ENCODE data around the gene INSYN1. TPM values are rescaled to one million over a fixed set of nuclear protein-coding genes. Genes with fewer than 3 reads are reported as not detected.

Gene INSYN1
- total and polyA plus RNA-seq, 4 donors = 3.4 to 12.7 (median 5.2) TPM

DNA sequence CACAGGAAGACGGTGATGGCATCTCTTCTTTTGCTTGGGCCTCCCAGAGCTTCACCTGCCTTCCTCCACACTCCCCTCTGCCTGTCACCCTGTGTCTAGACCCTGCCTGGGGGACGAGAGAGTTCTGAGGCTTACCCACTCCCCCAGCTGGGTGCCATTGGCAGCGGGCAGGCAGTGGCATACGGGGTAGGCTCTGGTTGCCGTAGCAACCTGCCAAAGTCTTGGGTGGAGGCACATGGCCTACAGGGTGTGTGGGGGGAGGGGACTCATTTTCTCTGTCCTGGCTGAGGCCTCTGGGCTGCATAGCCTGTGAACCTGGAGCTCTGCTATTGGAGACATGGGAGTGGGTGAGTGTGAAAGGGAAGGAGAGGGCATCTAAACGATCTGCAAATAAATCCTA is 4.4 kb downstream of the INSYN1 start:
- Histone ChIP-seq H3K4me3 (ENCODE audit: low read length in 2 of 2) (no peak overlapping the region), H3K9me3 (ENCODE audit: control insufficient read depth, low read length) (no peaks in the 10 kb centered on the region), H3K4me1 (ENCODE audit: control insufficient read depth in 1 of 2, insufficient read depth in 2 of 2, low read length in 2 of 2) (no peaks in the 10 kb centered on the region), H3K27me3 (ENCODE audit: control insufficient read depth in 1 of 2, insufficient read depth in 2 of 2, low read length in 1 of 2) (no peaks in the 10 kb centered on the region), H3K27ac (ENCODE audit: low read depth in 1 of 2, low read length in 2 of 2) (no peak overlapping the region), H3K36me3 (ENCODE audit: control insufficient read depth in 1 of 2, insufficient read depth in 2 of 2, low read length in 1 of 2) (no peaks in the 10 kb centered on the region)
- ATAC-seq (ENCODE audit: low FRiP score) (no peak), DNase-seq (no peak)
- intact Hi-C loops (cut with DNase I) = no loop called here
- 74 to 76% methylated on average over 6 of the region's 6 CpGs for WGBS, 2 donors

DNA sequence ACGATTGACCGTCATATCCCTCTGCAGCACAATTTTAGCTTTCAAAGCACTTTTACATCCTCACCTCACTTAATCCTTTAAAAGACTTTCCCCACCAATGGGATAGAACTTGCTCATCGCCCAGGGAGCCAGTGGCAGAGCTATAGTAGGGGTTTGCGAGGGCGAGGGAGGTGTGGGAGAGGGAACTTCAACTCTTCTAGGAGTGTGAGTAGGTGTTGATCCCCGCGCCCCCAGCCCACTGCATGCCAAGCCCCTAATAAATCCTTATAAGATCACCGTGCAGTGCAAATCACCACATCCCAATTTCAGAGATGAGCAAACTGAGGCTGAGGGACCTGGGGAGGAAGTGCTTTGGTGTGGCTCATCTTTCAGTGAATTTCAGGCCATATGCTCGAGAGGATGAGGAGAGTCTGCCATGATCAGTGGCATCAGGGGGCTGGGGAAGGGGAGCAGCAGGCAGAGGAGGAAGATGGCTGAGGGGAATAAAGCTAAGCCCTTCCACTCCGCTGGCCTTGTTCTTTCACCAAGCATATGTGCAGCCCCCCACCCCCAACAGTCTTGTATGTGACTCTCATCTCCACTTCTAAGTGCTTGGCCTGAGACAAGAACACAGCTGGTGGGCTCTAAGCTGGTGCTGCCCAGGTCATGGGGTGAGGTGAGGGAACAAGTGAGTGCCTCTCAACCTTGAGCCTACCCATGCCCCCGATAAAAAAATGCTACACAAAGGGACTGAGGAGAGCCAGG is 5.1 kb downstream of the INSYN1 start:
- no peak overlapping the region for H3K27ac ChIP-seq (ENCODE audit: low read depth in 1 of 2, low read length in 2 of 2)
- DNase-seq (no peak), ATAC-seq (ENCODE audit: low FRiP score) (no peak)
- no peaks in the 10 kb centered on the region for H3K36me3 ChIP-seq (ENCODE audit: control insufficient read depth in 1 of 2, insufficient read depth in 2 of 2, low read length in 1 of 2)
- no peaks in the 10 kb centered on the region for H3K4me1 ChIP-seq (ENCODE audit: control insufficient read depth in 1 of 2, insufficient read depth in 2 of 2, low read length in 2 of 2)
- no peak overlapping the region for H3K4me3 ChIP-seq (ENCODE audit: low read length in 2 of 2)
- H3K27me3 ChIP-seq (ENCODE audit: control insufficient read depth in 1 of 2, insufficient read depth in 2 of 2, low read length in 1 of 2) = no peaks in the 10 kb centered on the region
- intact Hi-C loops (cut with DNase I) = no loop called here
- H3K9me3 ChIP-seq (ENCODE audit: control insufficient read depth, low read length) = no peaks in the 10 kb centered on the region
- 94% methylated on average over 11 of the region's 11 CpGs for WGBS, 2 donors

DNA sequence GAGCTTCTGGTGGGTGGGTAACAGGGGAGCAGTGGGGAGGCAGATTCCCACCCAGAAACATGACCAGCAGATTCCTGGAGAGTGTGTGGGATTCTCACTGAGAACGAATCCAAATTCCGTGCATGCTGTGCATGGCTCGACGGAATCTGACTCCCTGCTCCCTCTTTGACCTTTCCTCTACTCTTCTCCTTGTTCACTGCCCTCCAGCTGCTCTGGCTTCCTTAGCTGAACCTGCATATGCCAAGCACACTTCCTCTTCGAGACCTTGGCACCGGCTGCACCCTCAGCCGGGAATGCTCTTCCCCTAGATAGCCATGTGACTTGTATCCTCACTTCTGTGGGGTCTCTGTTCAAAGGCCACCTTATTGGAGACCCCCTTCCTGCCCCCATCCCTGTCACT is 6.3 kb downstream of the INSYN1 start:
- no peak for ATAC-seq (ENCODE audit: low FRiP score)
- Histone ChIP-seq H3K27me3 (ENCODE audit: control insufficient read depth in 1 of 2, insufficient read depth in 2 of 2, low read length in 1 of 2) (no peaks in the 10 kb centered on the region), H3K4me1 (ENCODE audit: control insufficient read depth in 1 of 2, insufficient read depth in 2 of 2, low read length in 2 of 2) (no peaks in the 10 kb centered on the region), H3K36me3 (ENCODE audit: control insufficient read depth in 1 of 2, insufficient read depth in 2 of 2, low read length in 1 of 2) (no peaks in the 10 kb centered on the region), H3K4me3 (ENCODE audit: low read length in 2 of 2) (no peak overlapping the region), H3K9me3 (ENCODE audit: control insufficient read depth, low read length) (no peaks in the 10 kb centered on the region), H3K27ac (ENCODE audit: low read depth in 1 of 2, low read length in 2 of 2) (no peak overlapping the region)
- 52 to 59% methylated on average over 7 of the region's 7 CpGs for WGBS, 2 donors
- DNase-seq = peak in 1 of 2 donors; percentile 34
- intact Hi-C loops (cut with DNase I) = no loop called here

DNA sequence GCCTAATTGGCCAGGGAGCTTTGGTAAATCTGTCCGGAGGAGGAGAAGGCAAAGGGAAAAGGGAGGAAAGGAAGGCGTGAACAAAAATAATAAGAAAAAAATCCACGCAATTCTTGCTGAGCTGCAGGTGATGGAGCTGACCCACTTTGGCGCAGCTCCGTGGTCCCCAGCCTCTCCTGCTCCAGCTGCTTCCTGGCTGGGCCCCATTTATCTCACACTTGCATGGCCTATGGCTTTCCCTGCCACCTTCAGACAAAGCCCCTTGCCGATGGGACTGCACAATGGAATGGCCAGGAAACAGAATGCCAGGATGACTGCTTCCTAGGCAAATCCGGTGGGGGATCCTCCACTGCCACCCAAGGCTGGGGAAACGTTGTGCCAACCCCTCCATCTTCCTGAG is 6.9 kb downstream of the INSYN1 start:
- 80% methylated on average over 8 of the region's 8 CpGs for WGBS, 2 donors
- intact Hi-C loops (cut with DNase I) = no loop called here
- H3K27me3 ChIP-seq (ENCODE audit: control insufficient read depth in 1 of 2, insufficient read depth in 2 of 2, low read length in 1 of 2) = no peaks in the 10 kb centered on the region

DNA sequence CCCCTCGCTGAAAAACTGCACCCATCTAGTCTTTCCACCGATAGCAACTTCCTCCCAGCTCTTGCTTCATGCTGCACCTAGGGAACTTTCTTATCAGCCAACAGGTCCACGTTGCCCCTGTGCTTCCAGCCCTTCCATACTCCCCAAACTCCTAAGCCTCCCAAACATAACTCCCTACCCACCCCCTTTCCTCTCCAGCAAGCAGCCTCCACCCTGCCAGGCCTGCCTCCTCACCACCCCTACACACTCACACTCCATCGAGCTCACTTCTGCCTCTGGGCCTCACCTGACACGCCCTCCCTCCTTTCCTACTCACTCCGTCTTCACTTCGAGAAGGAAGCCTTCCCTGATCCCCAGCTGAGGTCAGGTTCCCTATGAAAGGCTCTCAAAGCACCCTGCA is 8.1 kb downstream of the INSYN1 start:
- Histone ChIP-seq H3K4me1 (ENCODE audit: control insufficient read depth in 1 of 2, insufficient read depth in 2 of 2, low read length in 2 of 2) (no peaks in the 10 kb centered on the region), H3K36me3 (ENCODE audit: control insufficient read depth in 1 of 2, insufficient read depth in 2 of 2, low read length in 1 of 2) (no peaks in the 10 kb centered on the region), H3K27ac (ENCODE audit: low read depth in 1 of 2, low read length in 2 of 2) (no peak overlapping the region), H3K4me3 (ENCODE audit: low read length in 2 of 2) (no peak overlapping the region), H3K27me3 (ENCODE audit: control insufficient read depth in 1 of 2, insufficient read depth in 2 of 2, low read length in 1 of 2) (no peaks in the 10 kb centered on the region), H3K9me3 (ENCODE audit: control insufficient read depth, low read length) (no peaks in the 10 kb centered on the region)
- DNase-seq = peak in 1 of 2 donors; percentile 6
- 78 to 79% methylated on average over 7 of the region's 7 CpGs for WGBS, 2 donors
- no peak for ATAC-seq (ENCODE audit: low FRiP score)
- intact Hi-C loops (cut with DNase I) = no loop called here

More for the DNA sequence above, 6.9 kb downstream of the INSYN1 start:
- Histone ChIP-seq H3K36me3 (ENCODE audit: control insufficient read depth in 1 of 2, insufficient read depth in 2 of 2, low read length in 1 of 2) (no peaks in the 10 kb centered on the region), H3K4me3 (ENCODE audit: low read length in 2 of 2) (no peak overlapping the region), H3K27ac (ENCODE audit: low read depth in 1 of 2, low read length in 2 of 2) (no peak overlapping the region), H3K9me3 (ENCODE audit: control insufficient read depth, low read length) (no peaks in the 10 kb centered on the region), H3K4me1 (ENCODE audit: control insufficient read depth in 1 of 2, insufficient read depth in 2 of 2, low read length in 2 of 2) (no peaks in the 10 kb centered on the region)
- DNase-seq (no peak), ATAC-seq (ENCODE audit: low FRiP score) (no peak)

DNA sequence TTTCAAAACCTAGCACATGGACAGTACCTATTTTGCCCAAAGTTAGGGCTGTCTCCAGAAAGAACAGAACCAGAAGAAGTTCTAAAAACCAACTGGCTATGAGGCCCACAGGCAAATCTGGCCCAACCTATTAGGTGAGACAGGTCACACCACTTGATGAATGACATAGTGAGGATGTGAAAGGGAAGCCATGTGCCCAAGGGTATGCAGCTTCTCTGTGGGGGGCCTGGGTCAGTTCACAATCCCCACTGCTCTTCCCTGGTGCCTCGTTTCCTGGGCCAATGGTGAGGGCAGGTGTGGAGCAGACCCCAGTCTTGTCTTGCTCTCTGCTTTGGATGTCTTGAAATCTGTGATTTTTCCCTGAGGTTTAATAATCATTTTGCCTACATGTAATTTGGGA is 8.9 kb downstream of the INSYN1 start:
- no peak overlapping the region for H3K4me3 ChIP-seq (ENCODE audit: low read length in 2 of 2)
- H3K4me1 ChIP-seq (ENCODE audit: control insufficient read depth in 1 of 2, insufficient read depth in 2 of 2, low read length in 2 of 2) = no peaks in the 10 kb centered on the region
- 67 to 83% methylated on average over 1 of the region's 1 CpG for WGBS, 2 donors
- DNase-seq = no peak
- H3K27me3 ChIP-seq (ENCODE audit: control insufficient read depth in 1 of 2, insufficient read depth in 2 of 2, low read length in 1 of 2) = no peaks in the 10 kb centered on the region
- H3K36me3 ChIP-seq (ENCODE audit: control insufficient read depth in 1 of 2, insufficient read depth in 2 of 2, low read length in 1 of 2) = no peaks in the 10 kb centered on the region
- intact Hi-C loops (cut with DNase I) = no loop called here
- ATAC-seq (ENCODE audit: low FRiP score) = no peak
- no peaks in the 10 kb centered on the region for H3K9me3 ChIP-seq (ENCODE audit: control insufficient read depth, low read length)
- no peak overlapping the region for H3K27ac ChIP-seq (ENCODE audit: low read depth in 1 of 2, low read length in 2 of 2)

DNA sequence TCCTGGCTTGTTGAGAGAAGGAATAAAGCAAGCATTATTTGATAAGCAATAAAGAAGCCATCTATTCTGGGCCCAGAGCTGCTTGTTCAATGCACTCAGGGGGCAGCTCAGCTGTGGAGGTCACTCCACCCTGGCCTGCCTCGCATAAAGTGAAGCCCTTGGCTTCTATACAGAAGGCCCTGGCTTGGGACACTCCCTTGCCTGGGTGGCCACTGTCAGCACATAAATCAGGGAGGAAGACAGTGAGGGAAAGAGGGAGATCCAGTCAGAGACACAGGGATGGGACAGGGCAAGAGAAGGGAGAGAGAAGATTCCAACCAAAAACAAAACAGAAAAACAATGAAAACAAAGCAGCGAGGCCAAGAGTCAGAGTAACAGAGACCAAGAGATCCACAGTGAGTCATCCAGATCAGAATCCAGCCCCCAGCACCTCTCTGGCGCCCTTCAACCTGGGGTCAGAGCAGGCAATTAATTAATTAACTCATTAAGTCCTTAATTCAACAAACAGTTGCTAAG is 11.8 kb downstream of the INSYN1 start:
- intact Hi-C loops (cut with DNase I) = no loop called here
- H3K9me3 ChIP-seq (ENCODE audit: control insufficient read depth, low read length) = no peaks in the 10 kb centered on the region
- ATAC-seq (ENCODE audit: low FRiP score) (no peak), DNase-seq (no peak)
- H3K27me3 ChIP-seq (ENCODE audit: control insufficient read depth in 1 of 2, insufficient read depth in 2 of 2, low read length in 1 of 2) = no peaks in the 10 kb centered on the region
- 82 to 85% methylated on average over 3 of the region's 3 CpGs for WGBS, 2 donors
- H3K4me1 ChIP-seq (ENCODE audit: control insufficient read depth in 1 of 2, insufficient read depth in 2 of 2, low read length in 2 of 2) = no peaks in the 10 kb centered on the region
- H3K4me3 ChIP-seq (ENCODE audit: low read length in 2 of 2) = no peak overlapping the region
- H3K36me3 ChIP-seq (ENCODE audit: control insufficient read depth in 1 of 2, insufficient read depth in 2 of 2, low read length in 1 of 2) = no peaks in the 10 kb centered on the region
- no peak overlapping the region for H3K27ac ChIP-seq (ENCODE audit: low read depth in 1 of 2, low read length in 2 of 2)

DNA sequence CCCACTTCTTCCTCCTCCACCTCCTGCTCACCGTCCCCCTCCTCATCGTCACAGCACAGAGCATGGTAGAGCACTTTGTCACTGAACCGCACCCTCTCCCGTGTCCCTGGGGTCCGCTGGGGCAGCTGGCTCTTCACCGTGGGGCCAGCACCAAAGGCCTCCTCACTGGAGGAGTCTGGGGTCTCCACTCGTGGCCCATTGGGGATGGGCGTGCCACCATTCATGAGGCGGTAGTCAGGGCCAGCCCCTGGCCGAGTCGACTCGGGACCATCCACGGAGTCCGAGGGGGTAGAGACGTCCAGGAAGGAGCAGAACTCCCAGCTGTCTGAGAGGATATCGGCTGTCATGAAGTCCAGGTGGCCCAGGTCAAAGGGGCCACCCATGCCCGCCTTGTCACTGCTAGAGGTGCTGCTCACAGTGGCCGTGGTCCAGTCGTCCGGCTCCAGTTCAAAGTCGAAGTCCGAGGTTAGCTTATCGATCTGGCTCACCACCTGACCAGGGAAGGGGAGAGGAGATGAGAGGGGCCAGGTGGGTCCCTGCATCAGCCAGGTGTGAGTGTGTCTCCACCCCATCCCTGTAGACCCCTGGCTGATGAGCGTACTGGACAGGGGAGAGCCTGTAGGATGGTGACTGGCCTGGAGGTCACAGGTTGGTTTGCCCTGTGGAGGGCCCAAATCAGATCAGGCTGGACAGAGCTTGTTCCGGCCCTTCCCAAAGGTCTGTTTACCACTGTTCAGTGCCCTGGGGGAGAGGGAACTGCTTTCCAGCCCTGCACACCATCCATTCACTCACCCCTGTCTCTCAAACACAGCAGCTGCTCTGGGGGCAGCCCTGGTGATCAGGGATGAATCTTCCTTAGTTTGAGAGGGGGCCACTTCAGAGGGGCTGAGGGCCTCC is 12.8 kb downstream of the INSYN1 start:
- Histone ChIP-seq H3K36me3 (ENCODE audit: control insufficient read depth in 1 of 2, insufficient read depth in 2 of 2, low read length in 1 of 2) (no peaks in the 10 kb centered on the region), H3K27ac (ENCODE audit: low read depth in 1 of 2, low read length in 2 of 2) (no peak overlapping the region)
- intact Hi-C loops (cut with DNase I) = no loop called here

More for the DNA sequence above, 12.8 kb downstream of the INSYN1 start:
- ATAC-seq (ENCODE audit: low FRiP score) (no peak), DNase-seq (no peak)
- Histone ChIP-seq H3K27me3 (ENCODE audit: control insufficient read depth in 1 of 2, insufficient read depth in 2 of 2, low read length in 1 of 2) (no peaks in the 10 kb centered on the region), H3K4me3 (ENCODE audit: low read length in 2 of 2) (no peak overlapping the region), H3K9me3 (ENCODE audit: control insufficient read depth, low read length) (no peaks in the 10 kb centered on the region), H3K4me1 (ENCODE audit: control insufficient read depth in 1 of 2, insufficient read depth in 2 of 2, low read length in 2 of 2) (no peaks in the 10 kb centered on the region)
- WGBS, 2 donors = 94 to 95% methylated on average over 25 of the region's 25 CpGs
